Measurements from ENCODE around the gene MAP7.

Gene MAP7

DNA sequence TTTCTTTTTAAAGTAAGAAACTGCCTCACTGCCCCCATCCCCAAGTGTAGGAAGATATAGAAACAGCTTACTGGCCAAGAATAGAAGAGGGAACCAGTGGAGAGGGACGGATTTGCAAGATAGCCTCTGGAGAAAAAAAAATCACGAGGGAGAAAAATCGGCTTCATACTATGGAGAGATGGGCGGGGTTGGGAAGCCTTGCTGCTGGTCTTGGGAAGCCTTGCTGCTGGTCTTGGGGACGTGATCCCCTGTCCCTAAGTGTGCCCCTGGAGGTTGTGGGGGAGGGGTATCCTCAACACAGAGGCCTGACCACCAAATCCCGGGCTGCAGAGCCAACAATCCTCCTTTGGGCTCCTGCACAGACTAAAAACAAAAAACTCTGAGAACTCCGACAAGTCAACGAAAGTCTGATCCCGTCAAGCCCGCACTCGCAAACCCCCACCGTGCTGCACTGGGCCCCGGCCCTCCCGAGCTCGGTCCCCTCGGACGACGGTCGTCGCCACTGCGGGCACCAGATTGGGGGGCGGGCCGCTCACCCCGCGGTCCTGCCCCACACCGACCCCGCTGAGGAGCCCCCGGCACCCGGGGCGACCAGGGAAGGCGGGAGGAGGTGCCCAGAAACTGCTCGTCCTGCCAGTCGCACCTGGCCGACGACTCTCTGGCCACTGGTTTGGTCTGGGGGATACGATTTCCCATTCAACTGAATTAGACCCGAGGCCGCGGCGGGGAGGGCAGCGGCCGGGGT is 750 bp downstream of the MAP7 start:
- H3K4me3 Mint-ChIP-seq, result peak overlapping the region; percentile 72
- H3K27ac Mint-ChIP-seq, result no peak overlapping the region
- peaks cover 4% of the 10 kb centered on the region for H3K36me3 Mint-ChIP-seq (ENCODE audit: low read depth)
- peaks cover 6% of the 10 kb centered on the region for H3K4me1 Mint-ChIP-seq (ENCODE audit: low read depth)
- peaks cover 73% of the 10 kb centered on the region for H3K27me3 Mint-ChIP-seq (ENCODE audit: low read depth)
- no peaks in the 10 kb centered on the region for H3K9me3 Mint-ChIP-seq

DNA sequence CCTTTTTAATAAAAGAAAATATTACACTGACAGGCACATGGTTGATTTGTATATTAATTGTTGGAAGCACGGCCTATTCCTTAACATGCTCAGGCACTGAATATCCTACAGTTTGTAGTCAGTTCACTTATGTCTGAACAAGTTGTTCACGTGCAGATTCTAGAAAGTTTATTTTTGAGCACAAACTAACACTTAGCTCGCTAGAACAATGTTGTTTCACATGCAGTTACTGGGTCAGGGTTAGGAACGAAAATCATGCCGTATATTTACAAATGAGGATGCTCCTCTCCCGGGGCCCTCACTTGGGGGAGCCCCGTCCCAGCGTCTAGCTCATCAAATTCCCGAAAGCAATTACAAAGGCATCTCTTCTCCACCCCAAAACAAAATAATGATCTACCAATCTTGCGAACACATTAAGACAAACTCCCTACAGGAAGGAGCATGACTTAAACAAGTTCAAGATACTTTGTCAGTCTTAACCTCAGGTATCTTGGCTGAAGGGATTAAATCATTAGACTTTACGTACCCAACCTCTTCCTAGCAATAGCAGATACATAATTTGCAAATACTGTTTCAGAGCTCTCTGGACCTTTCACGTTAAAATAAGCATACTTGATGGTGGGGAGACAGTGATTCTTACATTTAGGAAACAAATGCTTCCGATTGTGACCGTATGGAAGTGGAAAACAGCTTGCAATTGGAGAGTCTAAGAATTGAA is 1.5 kb downstream of the MAP7 start:
- H3K4me1 Mint-ChIP-seq (ENCODE audit: low read depth), result peaks cover 6% of the 10 kb centered on the region
- H3K4me3 Mint-ChIP-seq, result peak overlapping the region; percentile 72
- peaks cover 77% of the 10 kb centered on the region for H3K27me3 Mint-ChIP-seq (ENCODE audit: low read depth)
- H3K27ac Mint-ChIP-seq, result no peak overlapping the region
- H3K36me3 Mint-ChIP-seq (ENCODE audit: low read depth), result peaks cover 4% of the 10 kb centered on the region
- H3K9me3 Mint-ChIP-seq, result no peaks in the 10 kb centered on the region

DNA sequence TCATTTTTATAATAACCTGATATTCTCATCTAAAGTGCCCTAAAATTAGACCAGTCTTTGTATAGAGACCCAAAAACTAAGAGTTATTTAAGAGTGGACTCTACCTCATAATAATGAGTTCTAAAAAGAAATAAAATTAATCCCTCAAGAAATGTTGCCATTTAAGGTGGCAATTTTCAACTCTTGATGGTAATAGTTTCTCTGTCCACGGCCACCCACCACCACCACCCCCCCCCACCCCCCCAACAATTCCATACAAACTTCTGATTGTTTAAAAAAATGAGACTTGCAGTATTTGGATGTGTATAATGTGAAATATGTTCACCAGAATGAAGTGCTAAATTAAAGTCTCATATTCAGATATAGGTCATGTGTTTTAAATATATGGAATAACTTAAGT is 2.4 kb downstream of the MAP7 start:
- no peaks in the 10 kb centered on the region for H3K9me3 Mint-ChIP-seq
- H3K36me3 Mint-ChIP-seq (ENCODE audit: low read depth), result no peaks in the 10 kb centered on the region
- H3K27me3 Mint-ChIP-seq (ENCODE audit: low read depth), result peaks cover 78% of the 10 kb centered on the region
- peaks cover 6% of the 10 kb centered on the region for H3K4me1 Mint-ChIP-seq (ENCODE audit: low read depth)
- H3K27ac Mint-ChIP-seq, result no peak overlapping the region
- H3K4me3 Mint-ChIP-seq, result no peak overlapping the region

DNA sequence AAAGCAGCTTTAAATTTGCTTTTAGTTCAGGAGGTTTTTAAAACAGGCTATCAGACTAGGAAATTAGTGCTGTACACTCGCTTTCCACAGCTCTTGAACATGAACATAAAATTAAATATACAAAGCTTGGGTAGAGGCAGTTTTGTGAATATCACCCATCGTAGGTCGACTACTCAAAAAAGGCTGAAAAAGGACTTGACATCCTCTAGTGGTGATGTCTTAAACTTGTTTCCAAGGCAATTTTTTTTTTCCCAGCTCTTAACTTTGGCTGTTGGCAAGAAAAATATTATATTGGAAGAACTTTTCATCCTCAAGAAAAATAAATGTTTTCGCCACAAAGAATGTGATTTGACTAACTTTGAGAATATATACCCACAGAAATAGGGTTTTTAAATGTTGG is 2.9 kb downstream of the MAP7 start:
- Mint-ChIP-seq H3K4me1 (ENCODE audit: low read depth) (peaks cover 6% of the 10 kb centered on the region), H3K4me3 (no peak overlapping the region), H3K27ac (no peak overlapping the region), H3K27me3 (ENCODE audit: low read depth) (peaks cover 74% of the 10 kb centered on the region), H3K36me3 (ENCODE audit: low read depth) (no peaks in the 10 kb centered on the region), H3K9me3 (no peaks in the 10 kb centered on the region)

DNA sequence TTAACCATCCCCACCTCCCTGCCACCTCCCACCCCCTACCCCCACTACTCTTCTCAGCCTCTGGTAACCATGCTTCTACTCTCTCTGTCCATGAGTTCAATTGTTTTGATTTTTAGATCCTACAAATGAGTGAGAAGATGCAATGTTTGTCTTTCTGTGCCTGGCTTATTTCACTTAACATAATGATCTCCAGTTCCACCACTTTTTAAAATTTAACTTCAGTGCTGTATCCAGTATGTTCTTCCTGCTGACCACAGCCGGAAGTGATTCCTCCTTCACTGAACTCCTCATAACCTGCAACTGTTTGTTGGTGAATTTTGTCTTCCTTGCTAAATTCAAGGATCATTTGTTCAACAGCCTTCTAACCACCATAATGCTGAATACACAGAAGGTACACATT is 3.9 kb downstream of the MAP7 start:
- no peak overlapping the region for H3K27ac Mint-ChIP-seq
- no peak overlapping the region for H3K4me3 Mint-ChIP-seq
- peaks cover 6% of the 10 kb centered on the region for H3K4me1 Mint-ChIP-seq (ENCODE audit: low read depth)
- no peaks in the 10 kb centered on the region for H3K9me3 Mint-ChIP-seq
- peaks cover 68% of the 10 kb centered on the region for H3K27me3 Mint-ChIP-seq (ENCODE audit: low read depth)
- no peaks in the 10 kb centered on the region for H3K36me3 Mint-ChIP-seq (ENCODE audit: low read depth)

DNA sequence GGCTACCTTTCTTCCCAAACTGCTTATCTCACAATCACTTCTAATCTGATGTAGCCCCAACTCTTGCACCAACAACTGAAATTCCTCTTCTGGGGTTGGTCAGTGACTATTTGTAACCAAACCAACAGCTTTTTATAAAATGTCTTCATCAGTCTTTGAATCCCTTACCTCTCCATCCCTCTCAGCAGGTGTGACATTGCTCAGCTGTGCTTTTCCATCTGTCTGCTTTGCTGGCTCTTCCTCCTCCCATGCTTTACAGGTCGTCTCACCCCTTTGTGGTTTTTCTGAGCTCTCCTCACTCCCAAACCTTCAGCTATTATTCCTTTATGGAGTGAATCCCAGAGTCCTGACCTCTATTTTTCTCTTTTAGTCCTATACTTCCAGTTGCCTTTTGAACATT is 5.9 kb downstream of the MAP7 start:
- Mint-ChIP-seq H3K4me1 (ENCODE audit: low read depth) (peaks cover 5% of the 10 kb centered on the region), H3K4me3 (no peak overlapping the region), H3K27me3 (ENCODE audit: low read depth) (peaks cover 59% of the 10 kb centered on the region), H3K9me3 (no peaks in the 10 kb centered on the region), H3K27ac (no peak overlapping the region), H3K36me3 (ENCODE audit: low read depth) (no peaks in the 10 kb centered on the region)

DNA sequence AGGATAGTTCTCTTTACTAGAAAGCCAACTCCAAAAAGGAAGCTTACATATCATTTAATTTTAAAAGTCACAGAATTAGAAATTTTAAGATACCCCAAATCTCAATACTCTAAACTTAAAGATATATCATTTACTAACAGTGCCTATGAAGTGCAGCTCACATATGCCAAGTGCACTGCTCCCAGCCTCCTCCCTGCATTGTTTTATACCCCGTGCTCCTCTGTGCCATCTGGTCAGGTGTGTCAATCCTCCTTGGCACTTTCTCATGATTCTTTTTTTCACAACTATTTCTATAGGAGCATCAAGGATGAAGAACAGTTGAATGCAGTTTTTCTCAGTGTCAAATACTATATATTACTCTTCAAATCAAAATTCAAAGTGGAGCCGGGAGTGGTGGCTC is 8.8 kb downstream of the MAP7 start:
- H3K9me3 Mint-ChIP-seq, result peaks cover 3% of the 10 kb centered on the region
- H3K36me3 Mint-ChIP-seq (ENCODE audit: low read depth), result no peaks in the 10 kb centered on the region
- no peak overlapping the region for H3K4me3 Mint-ChIP-seq
- peaks cover 32% of the 10 kb centered on the region for H3K27me3 Mint-ChIP-seq (ENCODE audit: low read depth)
- no peaks in the 10 kb centered on the region for H3K4me1 Mint-ChIP-seq (ENCODE audit: low read depth)
- no peak overlapping the region for H3K27ac Mint-ChIP-seq

DNA sequence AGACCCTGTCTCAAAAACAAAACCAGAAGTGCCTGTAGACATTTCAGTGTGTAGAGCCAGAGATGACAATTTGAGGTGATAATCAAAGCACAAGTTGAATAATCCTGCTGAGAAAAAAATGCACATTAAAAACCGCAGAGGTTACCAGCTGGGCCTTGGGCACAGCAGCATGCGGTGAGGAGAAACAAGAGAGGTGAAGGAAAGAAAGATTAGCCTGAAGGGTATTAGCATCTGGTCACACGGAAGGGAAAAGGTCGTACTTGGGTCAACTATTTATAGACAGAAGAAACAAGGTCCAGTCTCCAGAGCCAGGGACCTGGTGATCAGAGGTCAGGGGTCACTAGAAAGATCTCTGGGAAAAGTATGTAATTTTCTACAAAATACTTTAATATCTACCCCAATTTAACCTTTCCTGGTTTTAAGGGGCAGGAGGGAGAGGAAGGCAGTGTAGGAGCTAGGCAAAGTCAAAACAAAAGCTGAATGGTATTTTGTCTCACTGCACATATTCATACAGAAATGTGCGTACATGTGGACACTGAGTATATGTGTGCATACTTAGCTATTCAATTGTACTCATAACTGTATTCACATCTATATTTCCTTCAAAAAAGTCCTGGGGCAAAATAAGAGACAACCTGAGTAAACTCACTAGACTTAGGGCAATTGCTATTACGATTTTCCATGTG is 10.1 kb downstream of the MAP7 start:
- no peaks in the 10 kb centered on the region for H3K4me1 Mint-ChIP-seq (ENCODE audit: low read depth)
- H3K4me3 Mint-ChIP-seq, result no peak overlapping the region
- peaks cover 26% of the 10 kb centered on the region for H3K27me3 Mint-ChIP-seq (ENCODE audit: low read depth)
- no peak overlapping the region for H3K27ac Mint-ChIP-seq
- peaks cover 7% of the 10 kb centered on the region for H3K9me3 Mint-ChIP-seq
- H3K36me3 Mint-ChIP-seq (ENCODE audit: low read depth), result no peaks in the 10 kb centered on the region

DNA sequence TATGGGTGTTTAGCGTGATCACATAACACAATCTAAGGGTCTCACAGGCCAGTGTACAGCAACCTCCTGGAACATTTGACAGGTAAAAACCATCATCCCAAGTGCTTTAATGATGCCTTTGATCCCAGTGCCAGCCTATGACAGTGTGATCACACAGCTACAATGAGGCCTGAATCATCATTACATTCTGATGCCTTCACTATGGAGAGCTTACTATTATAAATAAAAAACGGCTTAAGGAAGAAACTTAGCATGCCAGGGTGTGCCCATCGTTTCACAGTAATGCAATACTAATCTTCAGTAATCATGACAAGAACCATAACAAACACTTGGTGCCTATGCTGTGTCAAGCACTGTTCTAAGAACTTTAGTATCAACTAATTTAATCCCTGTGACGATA is 11.4 kb downstream of the MAP7 start:
- Mint-ChIP-seq H3K27ac (no peak overlapping the region), H3K36me3 (ENCODE audit: low read depth) (no peaks in the 10 kb centered on the region), H3K4me3 (no peak overlapping the region), H3K9me3 (peaks cover 7% of the 10 kb centered on the region), H3K27me3 (ENCODE audit: low read depth) (peaks cover 22% of the 10 kb centered on the region), H3K4me1 (ENCODE audit: low read depth) (no peaks in the 10 kb centered on the region)

DNA sequence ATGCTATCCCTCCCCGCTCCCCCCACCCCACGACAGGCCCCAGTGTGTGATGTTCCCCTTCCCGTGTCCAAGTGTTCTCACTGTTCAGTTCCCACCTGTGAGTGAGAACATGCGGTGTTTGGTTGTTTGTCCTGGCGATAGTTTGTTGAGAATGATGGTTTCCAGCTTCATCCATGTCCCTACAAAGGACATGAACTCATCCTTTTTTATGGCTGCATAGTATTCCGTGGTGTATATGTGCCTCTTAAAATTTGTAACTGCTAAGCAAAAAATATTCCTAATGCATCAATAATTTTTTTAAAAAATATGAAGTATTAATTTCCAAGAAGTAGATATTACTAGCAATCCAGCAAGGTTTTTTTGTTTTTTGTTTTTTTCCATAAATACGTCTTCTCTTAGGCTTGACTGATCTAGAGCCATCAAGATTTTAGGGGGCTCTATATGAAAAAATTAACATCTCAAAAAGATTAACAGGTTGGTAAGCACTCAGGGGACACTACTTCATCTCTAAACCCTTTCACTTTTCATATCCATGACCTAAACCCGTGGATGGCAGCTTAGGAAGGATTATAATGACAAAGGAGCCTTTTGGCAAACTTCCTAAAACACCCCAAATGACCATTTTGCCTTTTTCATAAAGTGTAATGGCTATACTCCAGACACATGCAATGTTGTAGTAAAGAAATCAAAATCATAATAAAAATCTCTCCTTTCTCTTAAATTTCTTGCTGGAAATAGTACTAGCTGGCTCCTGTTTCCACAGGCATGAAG is 14.2 kb downstream of the MAP7 start:
- H3K36me3 Mint-ChIP-seq (ENCODE audit: low read depth), result no peaks in the 10 kb centered on the region

DNA sequence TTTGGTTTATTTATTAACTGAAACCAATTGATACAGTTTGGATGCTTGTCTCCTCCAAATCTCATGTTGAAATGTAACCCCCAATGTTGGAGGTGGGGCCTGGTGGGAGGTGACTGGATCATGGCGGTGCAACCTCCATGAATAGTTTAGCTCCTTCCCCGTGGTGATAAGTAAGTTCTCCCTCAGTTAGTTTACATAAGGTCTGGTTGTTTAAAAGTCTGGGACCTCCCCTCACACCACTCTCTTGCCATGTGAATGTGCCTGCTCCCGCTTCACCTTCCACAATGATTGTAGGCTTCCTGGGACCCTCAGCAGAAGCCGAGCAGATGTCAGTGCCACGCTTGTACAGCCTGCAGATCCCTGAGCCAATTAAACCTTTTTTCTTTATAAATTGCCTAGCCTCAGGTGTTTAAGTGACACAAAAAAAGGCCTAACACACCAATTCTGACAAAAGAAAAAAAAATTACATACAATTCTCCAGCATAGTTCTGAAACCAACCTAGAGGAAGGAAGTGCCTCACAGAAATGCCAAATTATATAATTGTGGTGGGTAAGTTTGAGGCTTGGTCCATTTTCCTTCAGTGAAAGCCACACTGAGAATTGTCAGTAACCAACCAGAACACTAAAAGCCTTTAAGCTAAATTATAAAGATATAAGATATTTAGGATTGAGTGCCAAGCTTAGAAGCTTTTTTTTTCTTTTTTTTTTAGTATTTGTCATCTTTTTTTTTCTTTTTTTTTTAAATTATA is 15.0 kb downstream of the MAP7 start:
- H3K9me3 Mint-ChIP-seq, result peaks cover 7% of the 10 kb centered on the region
- H3K4me1 Mint-ChIP-seq (ENCODE audit: low read depth), result no peaks in the 10 kb centered on the region
- no peak overlapping the region for H3K4me3 Mint-ChIP-seq
- H3K27ac Mint-ChIP-seq, result no peak overlapping the region
- no peaks in the 10 kb centered on the region for H3K36me3 Mint-ChIP-seq (ENCODE audit: low read depth)
- H3K27me3 Mint-ChIP-seq (ENCODE audit: low read depth), result peaks cover 30% of the 10 kb centered on the region

More for the DNA sequence above, 14.2 kb downstream of the MAP7 start:
- H3K4me3 Mint-ChIP-seq, result no peak overlapping the region
- peaks cover 26% of the 10 kb centered on the region for H3K27me3 Mint-ChIP-seq (ENCODE audit: low read depth)
- H3K4me1 Mint-ChIP-seq (ENCODE audit: low read depth), result no peaks in the 10 kb centered on the region
- H3K9me3 Mint-ChIP-seq, result peaks cover 7% of the 10 kb centered on the region
- no peak overlapping the region for H3K27ac Mint-ChIP-seq

DNA sequence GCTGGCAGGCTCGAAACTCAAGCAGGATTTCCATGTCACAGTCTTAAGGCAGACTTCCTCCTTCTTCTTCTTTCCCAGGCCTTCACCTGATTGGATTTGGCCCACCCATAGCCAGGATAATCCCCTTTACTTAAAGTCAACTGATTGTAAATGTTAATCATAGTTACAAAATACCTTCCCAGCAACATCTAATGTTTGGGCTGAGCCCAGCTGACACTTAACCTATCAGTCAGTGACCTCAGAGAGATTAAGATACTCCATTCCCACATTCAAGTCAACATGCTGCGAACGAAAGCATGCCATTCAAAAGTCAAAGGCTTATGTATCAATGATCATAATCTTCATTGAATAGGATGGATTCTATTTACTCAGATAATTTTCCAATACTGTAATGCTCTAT is 16.0 kb downstream of the MAP7 start:
- H3K27me3 Mint-ChIP-seq (ENCODE audit: low read depth), result peaks cover 30% of the 10 kb centered on the region
- no peak overlapping the region for H3K4me3 Mint-ChIP-seq

DNA sequence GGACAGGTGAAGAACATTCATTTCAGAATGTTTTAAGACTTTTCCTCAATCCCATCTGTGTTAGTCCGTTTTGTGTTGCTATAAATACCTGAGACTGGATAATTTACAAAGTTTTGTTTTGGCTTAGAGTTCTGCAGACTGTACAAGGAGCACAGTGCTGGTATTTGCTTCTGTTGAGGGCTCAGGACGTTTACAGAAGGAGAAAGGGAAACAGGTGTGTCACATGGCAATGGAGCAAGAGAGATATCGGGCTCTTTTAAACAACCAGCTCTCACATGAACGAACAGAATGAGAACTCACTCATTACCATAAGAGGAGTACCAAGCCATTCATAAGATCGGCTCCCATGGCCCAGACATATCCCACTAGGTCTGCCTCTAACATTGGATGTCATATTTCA is 16.7 kb downstream of the MAP7 start:
- Mint-ChIP-seq H3K4me3 (no peak overlapping the region), H3K4me1 (ENCODE audit: low read depth) (no peaks in the 10 kb centered on the region), H3K36me3 (ENCODE audit: low read depth) (no peaks in the 10 kb centered on the region), H3K9me3 (peaks cover 7% of the 10 kb centered on the region), H3K27me3 (ENCODE audit: low read depth) (peaks cover 30% of the 10 kb centered on the region), H3K27ac (no peak overlapping the region)

More for the DNA sequence above, 16.0 kb downstream of the MAP7 start:
- no peaks in the 10 kb centered on the region for H3K4me1 Mint-ChIP-seq (ENCODE audit: low read depth)
- no peaks in the 10 kb centered on the region for H3K36me3 Mint-ChIP-seq (ENCODE audit: low read depth)
- no peak overlapping the region for H3K27ac Mint-ChIP-seq
- peaks cover 7% of the 10 kb centered on the region for H3K9me3 Mint-ChIP-seq

DNA sequence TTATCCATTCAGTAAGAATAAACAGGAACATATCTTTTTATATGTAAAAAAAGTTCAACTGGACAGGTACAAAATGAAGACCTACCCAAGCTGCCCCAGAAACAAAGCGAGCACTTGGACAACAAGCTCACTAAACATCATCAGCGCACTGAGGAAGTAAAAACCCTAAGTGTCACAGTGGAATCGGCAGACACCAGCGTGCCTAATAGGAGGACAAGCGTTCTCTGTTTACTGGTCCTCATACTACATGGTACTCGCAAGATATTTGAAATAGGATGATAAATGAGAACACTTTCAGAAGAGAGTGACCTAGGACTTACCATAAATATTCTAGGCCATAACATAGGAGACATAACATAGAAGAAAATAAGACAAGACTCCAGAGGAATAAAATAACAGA is 18.2 kb downstream of the MAP7 start:
- H3K27me3 Mint-ChIP-seq (ENCODE audit: low read depth), result peaks cover 30% of the 10 kb centered on the region
- peaks cover 7% of the 10 kb centered on the region for H3K9me3 Mint-ChIP-seq
- no peak overlapping the region for H3K27ac Mint-ChIP-seq
- H3K4me1 Mint-ChIP-seq (ENCODE audit: low read depth), result peaks cover 4% of the 10 kb centered on the region
- no peaks in the 10 kb centered on the region for H3K36me3 Mint-ChIP-seq (ENCODE audit: low read depth)
- H3K4me3 Mint-ChIP-seq, result no peak overlapping the region

All from T-helper 1 cell treated with Interleukin-12 subunit alpha and Interleukin-12 subunit beta and Interleukin-4 antibody, amounts not matched to agents 30 μg/mL and 1 μg/mL, for 36 hours (primary cell).